HG03139 (cell line): ENCODE measurements around the gene AHCYL1.
"Not testable (repeated sequence)": the region's sequence is repeated elsewhere in the genome, so short reads cannot be mapped to it uniquely, and the experiment has no call there.

ENCODE experiments used
- ATAC-seq: cut with Tn5 transposase; IDR thresholded peaks from one replicate; pipeline ENCODE4 v1.9.1; 2021; ENCODE audit not compliant: unreplicated experiment

AHCYL1 gene

DNA sequence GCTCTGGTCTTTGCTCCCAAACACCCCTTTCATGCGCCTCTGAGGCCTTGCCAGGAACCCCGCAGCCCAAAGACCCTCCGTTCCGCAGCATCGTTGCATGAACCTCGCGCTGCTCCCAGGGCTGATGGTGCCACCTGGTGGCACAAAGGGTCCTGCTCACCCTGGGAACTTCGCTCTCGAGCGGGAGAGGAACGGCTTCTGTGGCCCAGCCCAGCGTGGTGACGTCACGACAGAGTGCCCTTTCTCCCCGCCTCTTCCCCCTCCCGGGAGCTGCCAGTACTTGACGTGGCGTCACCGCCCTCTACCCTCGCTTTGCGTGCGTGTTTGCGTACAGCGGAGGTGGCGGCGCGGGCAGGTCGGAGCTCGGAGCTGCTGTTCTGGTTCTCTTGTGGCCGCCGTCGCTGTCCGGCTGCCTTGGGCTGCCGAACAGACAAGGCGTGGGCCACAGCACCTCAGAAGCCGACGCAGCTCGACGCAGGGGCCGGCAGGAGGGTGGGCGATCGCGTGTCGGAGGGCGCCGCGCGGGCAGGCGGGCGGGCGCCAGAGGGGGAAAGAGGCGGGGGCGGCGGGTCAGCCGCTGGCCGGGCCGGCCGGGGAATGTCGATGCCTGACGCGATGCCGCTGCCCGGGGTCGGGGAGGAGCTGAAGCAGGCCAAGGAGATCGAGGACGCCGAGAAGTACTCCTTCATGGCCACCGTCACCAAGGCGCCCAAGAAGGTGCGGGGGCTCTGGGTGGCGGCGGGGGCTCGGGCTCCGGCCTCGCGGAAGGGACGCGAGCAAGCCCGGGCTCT is at the start of gene AHCYL1:
Gene AHCYL1 (plus strand): TSS at position 310 of the 791 bp plus-strand sequence. CDS start 288 bp downstream, at position 598.
- ATAC-seq: peak; percentile 97

DNA sequence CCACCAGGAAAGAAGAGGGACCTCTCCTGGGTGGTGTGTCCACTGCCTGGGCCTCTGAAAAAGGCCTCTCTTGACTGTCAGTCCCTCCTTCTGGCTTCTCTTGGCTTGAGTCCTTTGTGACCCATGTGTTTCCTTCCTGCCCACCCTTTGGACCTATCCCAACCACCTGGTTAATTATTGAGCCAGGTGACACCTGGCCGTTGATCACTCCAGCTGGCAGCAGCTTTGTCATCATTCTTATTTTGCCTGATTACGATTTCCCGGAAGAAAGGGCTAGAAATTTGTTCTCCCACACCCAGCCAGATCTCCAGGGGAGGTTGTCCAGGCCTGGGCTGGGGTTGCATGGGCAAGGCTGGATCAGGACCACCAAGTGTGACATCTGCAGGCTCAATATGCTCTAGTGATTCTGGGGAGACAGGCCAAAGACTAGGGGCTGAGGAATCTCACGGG is 49.1 kb upstream of the AHCYL1 start:
- no peak for ATAC-seq

- no peak for ATAC-seq
Observed at GRCh38 chr1:109937738-109938137, 46.8 kb upstream of the AHCYL1 start.

DNA sequence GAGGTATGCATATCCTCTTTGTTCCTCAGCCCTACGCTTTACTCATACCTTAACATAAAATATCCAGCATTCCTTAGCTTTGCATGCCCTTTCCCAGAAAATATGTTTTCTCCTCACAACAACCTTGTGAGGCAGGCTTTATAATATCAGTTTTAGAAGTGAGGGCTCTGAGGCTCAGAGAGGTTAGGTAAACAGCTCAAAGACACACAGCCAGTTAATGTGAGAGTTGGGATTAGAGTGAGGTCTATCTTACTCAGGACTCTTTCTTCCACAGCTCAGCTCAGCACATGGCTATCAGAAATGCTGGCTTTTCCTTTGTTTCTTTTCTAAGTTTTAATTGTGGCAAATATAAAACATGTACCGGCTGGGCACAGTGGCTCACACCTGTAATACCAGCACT is 46.0 kb upstream of the AHCYL1 start:
- no peak for ATAC-seq

DNA sequence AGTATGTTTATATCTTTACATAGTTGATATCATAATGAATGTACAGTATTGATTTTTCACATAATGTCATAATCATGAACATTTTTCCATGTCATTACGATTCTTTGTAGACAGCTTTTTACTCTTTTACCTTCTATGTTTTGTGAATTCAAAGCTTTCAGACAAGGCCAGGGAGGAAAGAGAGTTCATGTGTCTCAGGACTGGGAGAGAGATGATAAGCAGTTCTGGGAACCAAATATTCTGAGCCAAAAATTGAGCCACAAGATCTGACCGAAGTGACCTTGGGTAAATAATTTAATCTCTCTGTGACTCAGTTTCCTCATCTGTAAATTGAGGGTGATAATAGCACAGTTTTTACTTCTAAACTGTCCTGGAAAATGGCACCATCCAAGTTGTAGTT is 42.1 kb upstream of the AHCYL1 start:
- no peak for ATAC-seq

DNA sequence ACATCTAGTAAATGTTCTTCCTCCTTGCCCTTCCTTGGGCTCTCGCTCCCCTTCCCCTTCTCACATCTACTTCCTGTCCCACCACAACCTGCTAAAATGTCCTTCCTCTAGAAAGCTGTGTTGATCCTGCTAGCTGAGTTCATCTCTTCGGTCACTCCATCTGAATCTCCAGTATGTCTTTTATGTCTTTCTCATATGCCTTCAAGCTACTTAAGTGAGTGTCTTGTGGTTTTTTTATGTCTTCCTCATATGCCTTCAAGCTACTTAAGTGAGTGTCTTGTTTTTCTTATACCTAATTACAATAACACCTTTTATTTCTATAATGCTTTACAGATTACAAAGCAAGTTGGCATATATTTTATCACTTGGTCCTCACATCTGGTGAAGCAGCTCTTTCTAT is 40.0 kb upstream of the AHCYL1 start:
- ATAC-seq: no peak

- no peak for ATAC-seq
Observed at GRCh38 chr1:109946511-109946910, 38.1 kb upstream of the AHCYL1 start.

- ATAC-seq: no peak
Observed at GRCh38 chr1:109947582-109948284, 36.8 kb upstream of the AHCYL1 start.

- ATAC-seq: no peak
Observed at GRCh38 chr1:109948285-109948630, 36.3 kb upstream of the AHCYL1 start.

DNA sequence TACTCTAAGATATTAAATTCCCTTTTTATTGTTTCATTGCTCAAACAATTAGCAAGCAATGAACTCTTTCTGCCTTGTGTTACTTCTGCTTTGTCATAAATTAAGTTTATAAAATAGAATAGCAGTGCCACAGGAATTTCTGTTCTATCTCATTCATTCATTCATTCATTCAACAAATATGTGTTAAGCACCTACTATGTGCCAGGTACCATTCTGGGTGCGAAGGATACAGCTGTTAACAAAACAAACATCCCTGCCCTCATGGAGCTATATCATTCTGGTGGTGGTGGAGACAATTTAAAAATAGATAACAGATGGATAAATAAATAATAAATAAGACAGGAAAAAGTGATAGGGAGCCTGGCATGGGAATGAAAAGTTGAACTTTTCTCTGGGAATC is 34.5 kb upstream of the AHCYL1 start:
- ATAC-seq: no peak

GRCh38 chr1:109950509-109950908 is 34.1 kb upstream of the AHCYL1 start:
- ATAC-seq: no peak

GRCh38 chr1:109951501-109951900 is 33.1 kb upstream of the AHCYL1 start:
- not testable (repeated sequence) for ATAC-seq

GRCh38 chr1:109954041-109954512 is 30.5 kb upstream of the AHCYL1 start:
- no peak for ATAC-seq

- ATAC-seq: no peak
Observed at GRCh38 chr1:109959632-109959973, 25.0 kb upstream of the AHCYL1 start.

GRCh38 chr1:109959974-109960744 is 24.4 kb upstream of the AHCYL1 start:
- no peak for ATAC-seq

GRCh38 chr1:109960745-109961094 is 23.8 kb upstream of the AHCYL1 start:
- no peak for ATAC-seq

DNA sequence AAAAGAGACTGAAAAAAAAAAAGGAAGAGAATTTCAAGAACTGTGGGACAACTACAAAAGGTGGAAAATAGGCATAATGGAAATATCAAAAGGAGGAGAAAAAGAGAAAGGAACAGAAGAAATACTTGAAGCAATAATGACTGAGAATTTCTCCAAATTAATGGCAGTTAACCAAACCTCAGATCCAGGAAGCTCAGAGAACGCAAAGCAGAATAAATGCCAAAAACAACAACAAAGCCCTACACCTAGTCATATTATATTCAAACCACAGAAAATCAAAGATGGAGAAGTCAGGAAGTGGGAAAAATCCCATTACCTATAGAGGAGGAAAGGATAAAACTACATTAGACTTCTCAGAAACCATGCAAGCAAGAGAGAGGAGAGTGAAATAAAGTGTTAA is 20.7 kb upstream of the AHCYL1 start:
- ATAC-seq: no peak

DNA sequence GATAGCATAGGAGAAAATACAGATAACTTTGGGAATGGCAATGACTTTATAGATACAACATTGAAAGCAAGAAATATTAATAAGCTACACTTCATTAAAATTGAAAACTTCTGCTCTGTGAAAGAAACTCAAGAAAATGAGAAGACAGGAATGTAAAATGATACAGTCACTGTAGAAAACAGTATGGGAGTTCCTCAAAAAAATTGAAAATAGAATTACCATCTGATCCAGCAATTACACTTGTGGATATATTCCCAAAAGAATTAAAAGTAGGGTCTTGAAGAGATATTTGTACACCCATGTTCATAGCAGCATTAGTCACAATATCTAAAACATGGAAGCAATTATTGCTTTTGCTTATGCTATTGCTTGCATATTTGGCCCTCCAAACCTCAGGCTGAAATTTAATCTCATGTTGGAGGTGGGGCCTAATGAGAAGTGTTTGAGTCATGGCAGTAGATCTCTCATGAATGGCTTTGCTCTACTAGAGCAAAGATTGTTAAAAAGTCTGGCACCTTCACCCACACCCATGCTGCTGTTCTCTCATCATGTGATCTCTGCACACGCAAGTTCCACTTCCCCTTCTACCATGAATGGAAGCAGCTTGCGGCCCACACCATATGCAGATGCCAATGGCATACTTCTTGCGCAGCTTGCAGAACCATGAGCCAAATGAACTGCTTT is 15.3 kb upstream of the AHCYL1 start:
- no peak for ATAC-seq

- no peak for ATAC-seq
Observed at GRCh38 chr1:109969907-109970306, 14.7 kb upstream of the AHCYL1 start.

GRCh38 chr1:109971559-109971958 is 13.0 kb upstream of the AHCYL1 start:
- no peak for ATAC-seq

- no peak for ATAC-seq
Observed at GRCh38 chr1:109974191-109974590, 10.4 kb upstream of the AHCYL1 start.
